Neural cell (in vitro differentiated cells): ENCODE data around the gene USP11. TPM values are rescaled to one million over a fixed set of nuclear protein-coding genes. Genes with fewer than 3 reads are reported as not detected.

ENCODE experiments used
- H2AFZ ChIP-seq: fragments of 200-600, 300-800 bp; sonication (generic), shearing (Covaris generic); 2 replicates; pipeline ENCODE4 v1.6.0; 2014; ENCODE audit warnings: low read depth, mild to moderate bottlenecking, antibody characterized with exemption, low read length, moderate library complexity
- H3F3A ChIP-seq: fragments of 200-600 bp; shearing (Covaris generic); 2 replicates; pipeline ENCODE4 v1.6.1; 2016; ENCODE audit warnings: mild to moderate bottlenecking, moderate library complexity, mixed read lengths, antibody characterized with exemption, low read length; ENCODE audit not compliant: insufficient read depth, poor library complexity, severe bottlenecking
- H3K27ac ChIP-seq: fragments of 200-600, 300-800 bp; sonication (generic), shearing (Covaris generic); 2 replicates; pipeline ENCODE4 v1.5.1; 2014; ENCODE audit warnings: mild to moderate bottlenecking, low read length, moderate library complexity
- H3K27me3 ChIP-seq: fragments of 300-800, 200-600 bp; sonication (generic), shearing (Covaris generic); 2 replicates; pipeline ENCODE4 v1.6.0; 2014; ENCODE audit warnings: mild to moderate bottlenecking, low read depth, low read length, moderate library complexity; ENCODE audit not compliant: insufficient read depth
- H3K36me3 ChIP-seq: fragments of 300-800, 200-600 bp; sonication (generic), shearing (Covaris generic); 2 replicates; pipeline ENCODE4 v1.5.1; 2014; ENCODE audit warnings: mild to moderate bottlenecking, antibody characterized with exemption, low read length, moderate library complexity; ENCODE audit not compliant: insufficient read depth
- H3K4me2 ChIP-seq: fragments of 300-800, 200-600 bp; sonication (generic), shearing (Covaris generic); 2 replicates; pipeline ENCODE4 v1.6.0; 2014; ENCODE audit warnings: mild to moderate bottlenecking, low read length
- H3K4me3 ChIP-seq: fragments of 300-800, 200-600 bp; sonication (generic), shearing (Covaris generic); 2 replicates; pipeline ENCODE4 v1.5.1; 2014; ENCODE audit warnings: mild to moderate bottlenecking, low read length, moderate library complexity
- H3K79me2 ChIP-seq: fragments of 200-600 bp; shearing (Covaris generic); replicated peaks from 2 replicates; pipeline ENCODE4 v1.6.0; 2014; ENCODE audit warnings: mild to moderate bottlenecking, low read length, moderate library complexity; ENCODE audit not compliant: insufficient read depth
- H3K9ac ChIP-seq: fragments of 300-800, 200-600 bp; sonication (generic), shearing (Covaris generic); 2 replicates; pipeline ENCODE4 v1.6.1; 2016; ENCODE audit warnings: mild to moderate bottlenecking, low read length, mixed read lengths
- H3K9me2 ChIP-seq: fragments of 200-600 bp; shearing (Covaris generic); 2 replicates; pipeline ENCODE4 v1.6.1; 2016; ENCODE audit warnings: mild to moderate bottlenecking, low read length, mixed read lengths; ENCODE audit not compliant: insufficient read depth
- H3K9me3 ChIP-seq: fragments of 200-600, 300-800 bp; sonication (generic), shearing (Covaris generic); 2 replicates; pipeline ENCODE4 v1.6.1; 2016; ENCODE audit warnings: mild to moderate bottlenecking, mixed run types, low read length, moderate library complexity, mixed read lengths
- H4K20me1 ChIP-seq: fragments of 200-600 bp; shearing (Covaris generic); 2 replicates; pipeline ENCODE4 v1.6.1; 2016; ENCODE audit warnings: mild to moderate bottlenecking, mixed run types; ENCODE audit not compliant: insufficient read depth
- EP300 ChIP-seq: fragments of 450-650 bp; conservative IDR thresholded peaks from 2 replicates; pipeline ENCODE4 v1.6.1; 2014; ENCODE audit warnings: antibody characterized with exemption, mild to moderate bottlenecking, moderate library complexity; ENCODE audit not compliant: poor library complexity, severe bottlenecking
- EZH2 ChIP-seq: fragments of 200-600, 300-800 bp; shearing (Covaris generic), sonication (generic); IDR thresholded peaks from 2 replicates; pipeline ENCODE4 v1.6.1; 2014; ENCODE audit warnings: antibody characterized with exemption, low read length, borderline replicate concordance, mild to moderate bottlenecking; ENCODE audit not compliant: insufficient read depth, poor library complexity, severe bottlenecking
- MXI1 ChIP-seq: fragments of 450-650 bp; conservative IDR thresholded peaks from 2 replicates; pipeline ENCODE4 v1.6.1; 2014; ENCODE audit warnings: antibody characterized with exemption, mild to moderate bottlenecking; ENCODE audit not compliant: poor library complexity, severe bottlenecking
- POLR2AphosphoS5 ChIP-seq: IDR thresholded peaks from 2 replicates; pipeline ENCODE4 v1.6.1; 2012
- RAD21 ChIP-seq: fragments of 450-650 bp; conservative IDR thresholded peaks from 2 replicates; pipeline ENCODE4 v1.6.1; 2014; ENCODE audit warnings: antibody characterized with exemption, mild to moderate bottlenecking, moderate library complexity
- SMC3 ChIP-seq: fragments of 450-650 bp; conservative IDR thresholded peaks from 2 replicates; pipeline ENCODE4 v1.6.1; 2014; ENCODE audit warnings: antibody characterized with exemption, mild to moderate bottlenecking, moderate library complexity; ENCODE audit not compliant: poor library complexity
- TAF1 ChIP-seq: IDR thresholded peaks from 2 replicates; pipeline ENCODE4 v1.6.1; 2012; ENCODE audit warnings: low read depth
- polyA plus RNA-seq: library from polyadenylated mRNA; depleted of rRNA; stranded (reverse); fragments of >200 nt; gene quantifications from 2 replicates; pipeline ENCODE4 v1.2.3, GENCODE V29; 2014
- TF ChIP-seq, protein P1 (sequence below): IDR thresholded peaks from 2 replicates; pipeline ENCODE4 v1.6.1; 2012; ENCODE audit warnings: borderline replicate concordance
- TF ChIP-seq, protein P2 (sequence below): fragments of 450-650 bp; IDR thresholded peaks from 2 replicates; pipeline ENCODE4 v1.5.1; 2014; ENCODE audit warnings: antibody characterized with exemption, mild to moderate bottlenecking, moderate library complexity; ENCODE audit not compliant: poor library complexity, severe bottlenecking

USP11 gene
- polyA plus RNA-seq, 1 donor from 2014 or later = 184 TPM

DNA sequence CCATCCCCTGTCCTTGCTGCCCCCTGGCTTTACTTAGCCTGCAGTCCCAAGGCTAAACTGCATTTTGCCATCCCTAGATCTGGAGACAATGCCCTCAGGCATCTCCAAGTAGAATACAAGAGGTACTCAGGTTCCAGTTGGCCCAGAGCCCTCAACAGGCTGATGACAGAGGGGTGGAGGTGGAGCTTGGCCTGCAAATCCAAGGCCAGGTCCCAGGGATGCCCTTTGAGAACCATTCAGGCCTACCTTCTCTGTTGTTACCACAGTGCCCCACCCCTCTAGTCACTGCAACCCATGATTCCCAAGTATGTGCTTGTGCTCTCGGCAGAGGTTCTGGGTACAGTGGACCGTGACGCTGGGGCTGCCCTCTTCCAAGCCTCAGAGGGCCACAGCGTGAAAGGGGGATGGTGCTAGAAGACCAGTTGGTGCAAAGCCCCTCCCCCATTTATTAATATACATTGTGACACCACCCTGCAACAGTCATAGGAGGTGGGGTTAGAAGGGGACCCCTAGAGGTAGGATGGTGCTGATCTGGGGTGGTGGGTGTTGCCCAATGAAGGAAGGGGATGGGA is 45.6 kb upstream of the USP11 start:
- H3K4me2 ChIP-seq = no peak overlapping the region
- TF ChIP-seq EZH2 (no peak), RAD21 (no peak), POLR2AphosphoS5 (no peak)
- no peak overlapping the region for H2AFZ ChIP-seq
- H3K27me3 ChIP-seq = no peaks in the 10 kb centered on the region
- H3K4me3 ChIP-seq = no peak overlapping the region
- H3K9me2 ChIP-seq = no peaks in the 10 kb centered on the region
- H3K9me3 ChIP-seq = no peaks in the 10 kb centered on the region
- H3K27ac ChIP-seq = no peak overlapping the region
- no peaks in the 10 kb centered on the region for H4K20me1 ChIP-seq
- H3K36me3 ChIP-seq = no peaks in the 10 kb centered on the region
- H3K9ac ChIP-seq = no peak overlapping the region
- no peaks in the 10 kb centered on the region for H3F3A ChIP-seq
- H3K79me2 ChIP-seq = no peaks in the 10 kb centered on the region

DNA sequence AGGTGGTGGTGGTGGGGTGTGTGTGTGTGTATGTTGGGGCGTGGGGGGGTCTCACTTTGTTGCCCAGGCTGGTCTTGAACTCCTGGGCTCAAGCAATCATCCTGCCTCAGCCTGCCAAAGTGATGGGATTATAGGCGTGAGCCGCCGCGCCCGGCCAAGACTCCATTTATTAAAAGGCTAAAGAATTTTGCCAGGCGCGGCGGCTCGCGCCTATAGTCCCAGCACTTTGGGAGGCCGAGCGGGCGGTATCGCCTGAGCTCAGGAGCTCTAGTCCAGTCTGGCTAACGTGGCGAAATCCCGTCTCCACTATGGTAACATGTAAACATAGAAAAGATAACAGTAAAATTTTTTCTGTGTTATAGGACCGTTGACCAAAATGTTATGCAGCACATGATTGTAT is 42.9 kb upstream of the USP11 start:
- H3K9me2 ChIP-seq = no peaks in the 10 kb centered on the region
- no peak overlapping the region for H3K4me2 ChIP-seq
- no peaks in the 10 kb centered on the region for H3K27me3 ChIP-seq
- no peak overlapping the region for H3K9ac ChIP-seq
- no peak overlapping the region for H2AFZ ChIP-seq
- peaks cover 12% of the 10 kb centered on the region for H3K79me2 ChIP-seq
- TF ChIP-seq EZH2 = no peak
- TF ChIP-seq, protein P1, sequence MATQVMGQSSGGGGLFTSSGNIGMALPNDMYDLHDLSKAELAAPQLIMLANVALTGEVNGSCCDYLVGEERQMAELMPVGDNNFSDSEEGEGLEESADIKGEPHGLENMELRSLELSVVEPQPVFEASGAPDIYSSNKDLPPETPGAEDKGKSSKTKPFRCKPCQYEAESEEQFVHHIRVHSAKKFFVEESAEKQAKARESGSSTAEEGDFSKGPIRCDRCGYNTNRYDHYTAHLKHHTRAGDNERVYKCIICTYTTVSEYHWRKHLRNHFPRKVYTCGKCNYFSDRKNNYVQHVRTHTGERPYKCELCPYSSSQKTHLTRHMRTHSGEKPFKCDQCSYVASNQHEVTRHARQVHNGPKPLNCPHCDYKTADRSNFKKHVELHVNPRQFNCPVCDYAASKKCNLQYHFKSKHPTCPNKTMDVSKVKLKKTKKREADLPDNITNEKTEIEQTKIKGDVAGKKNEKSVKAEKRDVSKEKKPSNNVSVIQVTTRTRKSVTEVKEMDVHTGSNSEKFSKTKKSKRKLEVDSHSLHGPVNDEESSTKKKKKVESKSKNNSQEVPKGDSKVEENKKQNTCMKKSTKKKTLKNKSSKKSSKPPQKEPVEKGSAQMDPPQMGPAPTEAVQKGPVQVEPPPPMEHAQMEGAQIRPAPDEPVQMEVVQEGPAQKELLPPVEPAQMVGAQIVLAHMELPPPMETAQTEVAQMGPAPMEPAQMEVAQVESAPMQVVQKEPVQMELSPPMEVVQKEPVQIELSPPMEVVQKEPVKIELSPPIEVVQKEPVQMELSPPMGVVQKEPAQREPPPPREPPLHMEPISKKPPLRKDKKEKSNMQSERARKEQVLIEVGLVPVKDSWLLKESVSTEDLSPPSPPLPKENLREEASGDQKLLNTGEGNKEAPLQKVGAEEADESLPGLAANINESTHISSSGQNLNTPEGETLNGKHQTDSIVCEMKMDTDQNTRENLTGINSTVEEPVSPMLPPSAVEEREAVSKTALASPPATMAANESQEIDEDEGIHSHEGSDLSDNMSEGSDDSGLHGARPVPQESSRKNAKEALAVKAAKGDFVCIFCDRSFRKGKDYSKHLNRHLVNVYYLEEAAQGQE = no peak
- no peak for TF ChIP-seq RAD21
- TF ChIP-seq, protein P2, sequence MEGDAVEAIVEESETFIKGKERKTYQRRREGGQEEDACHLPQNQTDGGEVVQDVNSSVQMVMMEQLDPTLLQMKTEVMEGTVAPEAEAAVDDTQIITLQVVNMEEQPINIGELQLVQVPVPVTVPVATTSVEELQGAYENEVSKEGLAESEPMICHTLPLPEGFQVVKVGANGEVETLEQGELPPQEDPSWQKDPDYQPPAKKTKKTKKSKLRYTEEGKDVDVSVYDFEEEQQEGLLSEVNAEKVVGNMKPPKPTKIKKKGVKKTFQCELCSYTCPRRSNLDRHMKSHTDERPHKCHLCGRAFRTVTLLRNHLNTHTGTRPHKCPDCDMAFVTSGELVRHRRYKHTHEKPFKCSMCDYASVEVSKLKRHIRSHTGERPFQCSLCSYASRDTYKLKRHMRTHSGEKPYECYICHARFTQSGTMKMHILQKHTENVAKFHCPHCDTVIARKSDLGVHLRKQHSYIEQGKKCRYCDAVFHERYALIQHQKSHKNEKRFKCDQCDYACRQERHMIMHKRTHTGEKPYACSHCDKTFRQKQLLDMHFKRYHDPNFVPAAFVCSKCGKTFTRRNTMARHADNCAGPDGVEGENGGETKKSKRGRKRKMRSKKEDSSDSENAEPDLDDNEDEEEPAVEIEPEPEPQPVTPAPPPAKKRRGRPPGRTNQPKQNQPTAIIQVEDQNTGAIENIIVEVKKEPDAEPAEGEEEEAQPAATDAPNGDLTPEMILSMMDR = no peak
- TF ChIP-seq MXI1 = no peak
- no peak for TF ChIP-seq SMC3
- no peak for TF ChIP-seq TAF1
- TF ChIP-seq EP300 = no peak
- no peak for TF ChIP-seq POLR2AphosphoS5
- no peaks in the 10 kb centered on the region for H3K36me3 ChIP-seq
- H4K20me1 ChIP-seq = no peaks in the 10 kb centered on the region
- no peak overlapping the region for H3K4me3 ChIP-seq
- no peak overlapping the region for H3K27ac ChIP-seq
- H3K9me3 ChIP-seq = no peaks in the 10 kb centered on the region
- no peaks in the 10 kb centered on the region for H3F3A ChIP-seq
